H1 (cell line): ENCODE data around the gene WDR41. TPM values are rescaled to one million over a fixed set of nuclear protein-coding genes. Genes with fewer than 3 reads are reported as not detected.

Experiments used
- ASH2L ChIP-seq: fragments of 200-600, 300-600 bp; sonication (generic); IDR thresholded peaks from one replicate; pipeline ENCODE4 v1.7.1; 2017; ENCODE audit warnings: low read length
- polyA plus RNA-seq, 7 experiments: library from polyadenylated mRNA; depleted of rRNA in 3 of 7; stranded (reverse) in 5 of 7; unstranded in 2 of 7; fragments of >200 nt in 5 of 7; fragments of 200-250 nt in 2 of 7; gene quantifications; 1 replicate in 5 of 7; 2 replicates in 1 of 7; 4 replicates in 1 of 7; pipeline versions ENCODE4 v1.2.1 to v1.2.3, GENCODE V29; 2011 to 2013; ENCODE audit warnings: missing spikeins in 2 of 7, mixed read lengths in 2 of 7
- total RNA-seq: library from RNA; stranded (reverse); fragmentation: NEBNext Ultra II Directional; extraction: Animal tissue kit (Norgen Biotek cat#: 25700); gene quantifications from 2 replicates; pipeline ENCODE4 v1.2.1, GENCODE V29; 2021
- TF ChIP-seq, protein P1 (sequence below): fragments of 300-600 bp; sonication (generic); IDR thresholded peaks from 2 replicates; pipeline ENCODE4 v1.7.1; 2012; ENCODE audit warnings: low read length, moderate library complexity, mild to moderate bottlenecking, inconsistent platforms; ENCODE audit not compliant: insufficient replicate concordance
- TF ChIP-seq, protein P2 (sequence below): IDR thresholded peaks from 2 replicates; pipeline ENCODE4 v1.6.1; 2011; ENCODE audit warnings: low read depth, mild to moderate bottlenecking, low read length; ENCODE audit not compliant: insufficient read depth

The WDR41 gene
- total and polyA plus RNA-seq, 2 of the 8 experiments (the other 6 are each of a cell fraction or from before 2014, with no cell fraction given), result 16.4 to 44.9 TPM

DNA sequence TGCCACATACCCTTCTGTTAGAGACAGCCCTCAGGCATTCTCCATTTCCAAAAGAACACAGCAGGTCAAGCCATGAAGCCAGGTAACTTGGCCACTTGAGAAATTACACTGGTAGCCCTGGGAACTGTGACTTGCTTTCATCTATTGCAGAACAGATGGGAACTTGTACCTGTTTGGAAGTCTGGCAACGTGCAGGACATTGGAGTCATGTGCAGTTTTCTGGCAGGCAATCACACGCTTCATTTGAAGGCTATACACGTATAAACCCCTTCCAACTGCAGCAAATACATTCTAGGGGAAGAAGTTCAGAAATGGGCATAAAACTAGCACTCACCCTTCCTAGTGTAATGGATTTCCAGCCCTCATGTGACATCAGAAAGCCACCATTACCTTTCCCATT, 54.0 kb downstream of the WDR41 start (continued):
- TF ChIP-seq, protein P1, sequence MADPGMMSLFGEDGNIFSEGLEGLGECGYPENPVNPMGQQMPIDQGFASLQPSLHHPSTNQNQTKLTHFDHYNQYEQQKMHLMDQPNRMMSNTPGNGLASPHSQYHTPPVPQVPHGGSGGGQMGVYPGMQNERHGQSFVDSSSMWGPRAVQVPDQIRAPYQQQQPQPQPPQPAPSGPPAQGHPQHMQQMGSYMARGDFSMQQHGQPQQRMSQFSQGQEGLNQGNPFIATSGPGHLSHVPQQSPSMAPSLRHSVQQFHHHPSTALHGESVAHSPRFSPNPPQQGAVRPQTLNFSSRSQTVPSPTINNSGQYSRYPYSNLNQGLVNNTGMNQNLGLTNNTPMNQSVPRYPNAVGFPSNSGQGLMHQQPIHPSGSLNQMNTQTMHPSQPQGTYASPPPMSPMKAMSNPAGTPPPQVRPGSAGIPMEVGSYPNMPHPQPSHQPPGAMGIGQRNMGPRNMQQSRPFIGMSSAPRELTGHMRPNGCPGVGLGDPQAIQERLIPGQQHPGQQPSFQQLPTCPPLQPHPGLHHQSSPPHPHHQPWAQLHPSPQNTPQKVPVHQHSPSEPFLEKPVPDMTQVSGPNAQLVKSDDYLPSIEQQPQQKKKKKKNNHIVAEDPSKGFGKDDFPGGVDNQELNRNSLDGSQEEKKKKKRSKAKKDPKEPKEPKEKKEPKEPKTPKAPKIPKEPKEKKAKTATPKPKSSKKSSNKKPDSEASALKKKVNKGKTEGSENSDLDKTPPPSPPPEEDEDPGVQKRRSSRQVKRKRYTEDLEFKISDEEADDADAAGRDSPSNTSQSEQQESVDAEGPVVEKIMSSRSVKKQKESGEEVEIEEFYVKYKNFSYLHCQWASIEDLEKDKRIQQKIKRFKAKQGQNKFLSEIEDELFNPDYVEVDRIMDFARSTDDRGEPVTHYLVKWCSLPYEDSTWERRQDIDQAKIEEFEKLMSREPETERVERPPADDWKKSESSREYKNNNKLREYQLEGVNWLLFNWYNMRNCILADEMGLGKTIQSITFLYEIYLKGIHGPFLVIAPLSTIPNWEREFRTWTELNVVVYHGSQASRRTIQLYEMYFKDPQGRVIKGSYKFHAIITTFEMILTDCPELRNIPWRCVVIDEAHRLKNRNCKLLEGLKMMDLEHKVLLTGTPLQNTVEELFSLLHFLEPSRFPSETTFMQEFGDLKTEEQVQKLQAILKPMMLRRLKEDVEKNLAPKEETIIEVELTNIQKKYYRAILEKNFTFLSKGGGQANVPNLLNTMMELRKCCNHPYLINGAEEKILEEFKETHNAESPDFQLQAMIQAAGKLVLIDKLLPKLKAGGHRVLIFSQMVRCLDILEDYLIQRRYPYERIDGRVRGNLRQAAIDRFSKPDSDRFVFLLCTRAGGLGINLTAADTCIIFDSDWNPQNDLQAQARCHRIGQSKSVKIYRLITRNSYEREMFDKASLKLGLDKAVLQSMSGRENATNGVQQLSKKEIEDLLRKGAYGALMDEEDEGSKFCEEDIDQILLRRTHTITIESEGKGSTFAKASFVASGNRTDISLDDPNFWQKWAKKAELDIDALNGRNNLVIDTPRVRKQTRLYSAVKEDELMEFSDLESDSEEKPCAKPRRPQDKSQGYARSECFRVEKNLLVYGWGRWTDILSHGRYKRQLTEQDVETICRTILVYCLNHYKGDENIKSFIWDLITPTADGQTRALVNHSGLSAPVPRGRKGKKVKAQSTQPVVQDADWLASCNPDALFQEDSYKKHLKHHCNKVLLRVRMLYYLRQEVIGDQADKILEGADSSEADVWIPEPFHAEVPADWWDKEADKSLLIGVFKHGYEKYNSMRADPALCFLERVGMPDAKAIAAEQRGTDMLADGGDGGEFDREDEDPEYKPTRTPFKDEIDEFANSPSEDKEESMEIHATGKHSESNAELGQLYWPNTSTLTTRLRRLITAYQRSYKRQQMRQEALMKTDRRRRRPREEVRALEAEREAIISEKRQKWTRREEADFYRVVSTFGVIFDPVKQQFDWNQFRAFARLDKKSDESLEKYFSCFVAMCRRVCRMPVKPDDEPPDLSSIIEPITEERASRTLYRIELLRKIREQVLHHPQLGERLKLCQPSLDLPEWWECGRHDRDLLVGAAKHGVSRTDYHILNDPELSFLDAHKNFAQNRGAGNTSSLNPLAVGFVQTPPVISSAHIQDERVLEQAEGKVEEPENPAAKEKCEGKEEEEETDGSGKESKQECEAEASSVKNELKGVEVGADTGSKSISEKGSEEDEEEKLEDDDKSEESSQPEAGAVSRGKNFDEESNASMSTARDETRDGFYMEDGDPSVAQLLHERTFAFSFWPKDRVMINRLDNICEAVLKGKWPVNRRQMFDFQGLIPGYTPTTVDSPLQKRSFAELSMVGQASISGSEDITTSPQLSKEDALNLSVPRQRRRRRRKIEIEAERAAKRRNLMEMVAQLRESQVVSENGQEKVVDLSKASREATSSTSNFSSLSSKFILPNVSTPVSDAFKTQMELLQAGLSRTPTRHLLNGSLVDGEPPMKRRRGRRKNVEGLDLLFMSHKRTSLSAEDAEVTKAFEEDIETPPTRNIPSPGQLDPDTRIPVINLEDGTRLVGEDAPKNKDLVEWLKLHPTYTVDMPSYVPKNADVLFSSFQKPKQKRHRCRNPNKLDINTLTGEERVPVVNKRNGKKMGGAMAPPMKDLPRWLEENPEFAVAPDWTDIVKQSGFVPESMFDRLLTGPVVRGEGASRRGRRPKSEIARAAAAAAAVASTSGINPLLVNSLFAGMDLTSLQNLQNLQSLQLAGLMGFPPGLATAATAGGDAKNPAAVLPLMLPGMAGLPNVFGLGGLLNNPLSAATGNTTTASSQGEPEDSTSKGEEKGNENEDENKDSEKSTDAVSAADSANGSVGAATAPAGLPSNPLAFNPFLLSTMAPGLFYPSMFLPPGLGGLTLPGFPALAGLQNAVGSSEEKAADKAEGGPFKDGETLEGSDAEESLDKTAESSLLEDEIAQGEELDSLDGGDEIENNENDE, result no peak
- TF ChIP-seq, protein P2, sequence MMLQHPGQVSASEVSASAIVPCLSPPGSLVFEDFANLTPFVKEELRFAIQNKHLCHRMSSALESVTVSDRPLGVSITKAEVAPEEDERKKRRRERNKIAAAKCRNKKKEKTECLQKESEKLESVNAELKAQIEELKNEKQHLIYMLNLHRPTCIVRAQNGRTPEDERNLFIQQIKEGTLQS, result no peak
- no peak for TF ChIP-seq ASH2L
- TF ChIP-seq, all 59 proteins: peak for 0
